Ectodermal cell (in vitro differentiated cells): ENCODE results near the gene BPHL.
"Not testable (repeated sequence)": the region's sequence is repeated elsewhere in the genome, so short reads cannot be mapped to it uniquely, and the experiment has no call there.

Experiments
- H3K27ac ChIP-seq: 2 replicates; pipeline ENCODE4 v1.7.0; 2013; ENCODE audit warnings: mild to moderate bottlenecking, low read depth, low read length; ENCODE audit not compliant: insufficient read depth, poor library complexity, severe bottlenecking
- H3K27me3 ChIP-seq: 2 replicates; pipeline ENCODE4 v1.7.0; 2013; ENCODE audit warnings: mild to moderate bottlenecking, low read length; ENCODE audit not compliant: insufficient read depth, control insufficient read depth, poor library complexity, severe bottlenecking
- H3K36me3 ChIP-seq: one replicate; pipeline ENCODE4 v1.7.0; 2013; ENCODE audit warnings: low read length; ENCODE audit not compliant: control insufficient read depth, insufficient read depth
- H3K4me1 ChIP-seq: one replicate; pipeline ENCODE4 v1.7.0; 2013; ENCODE audit warnings: low read length; ENCODE audit not compliant: control insufficient read depth, insufficient read depth
- H3K4me3 ChIP-seq: 2 replicates; pipeline ENCODE4 v1.7.0; 2013; ENCODE audit warnings: low read depth, low read length, control low read depth; ENCODE audit not compliant: insufficient read depth
- H3K9me3 ChIP-seq: 2 replicates; pipeline ENCODE4 v1.7.0; 2013; ENCODE audit warnings: mild to moderate bottlenecking, low read length, moderate library complexity; ENCODE audit not compliant: control insufficient read depth
- WGBS, 2 experiments: methylation state at CpG; one replicate each; pipeline ENCODE4 v1.1.7; 2013; ENCODE audit warnings: missing lambda C conversion rate in 2 of 2; 5-methylcytosine and 5-hydroxymethylcytosine counted together

The BPHL gene

GRCh38 chr6:3173636-3174089, 55.2 kb downstream of the BPHL start:
- 93 to 95% methylated on average over 11 of the region's 11 CpGs for whole genome bisulfite sequencing, 2 experiments

GRCh38 chr6:3175715-3176402, 57.3 kb downstream of the BPHL start:
- no peaks in the 10 kb centered on the region for H3K36me3 ChIP-seq
- H3K4me1 ChIP-seq: no peaks in the 10 kb centered on the region
- no peaks in the 10 kb centered on the region for H3K9me3 ChIP-seq
- no peaks in the 10 kb centered on the region for H3K27me3 ChIP-seq
- 84 to 85% methylated on average over 11 of the region's 11 CpGs for WGBS, 2 experiments
- no peak overlapping the region for H3K4me3 ChIP-seq
- no peak overlapping the region for H3K27ac ChIP-seq

More at GRCh38 chr6:3173636-3174089, 55.2 kb downstream of the BPHL start:
- H3K4me1 ChIP-seq, H3K4me3 ChIP-seq, H3K27me3 ChIP-seq, H3K27ac ChIP-seq, H3K9me3 ChIP-seq, H3K36me3 ChIP-seq: not testable (repeated sequence)

GRCh38 chr6:3176562-3177355, 58.2 kb downstream of the BPHL start:
- no peaks in the 10 kb centered on the region for H3K27me3 ChIP-seq
- WGBS, 2 experiments: 93 to 95% methylated on average over 21 to 22 of the region's 22 CpGs

GRCh38 chr6:3178666-3179065, 60.2 kb downstream of the BPHL start:
- H3K27ac ChIP-seq, H3K4me1 ChIP-seq, H3K36me3 ChIP-seq, H3K27me3 ChIP-seq, H3K4me3 ChIP-seq, H3K9me3 ChIP-seq: not testable (repeated sequence)
- WGBS, 2 experiments: 95 to 98% methylated on average over 8 of the region's 8 CpGs

More at GRCh38 chr6:3176562-3177355, 58.2 kb downstream of the BPHL start:
- Histone ChIP-seq H3K4me1 (no peaks in the 10 kb centered on the region), H3K27ac (no peak overlapping the region), H3K4me3 (no peak overlapping the region), H3K9me3 (no peaks in the 10 kb centered on the region), H3K36me3 (no peaks in the 10 kb centered on the region)

- H3K27ac ChIP-seq, H3K4me1 ChIP-seq, H3K9me3 ChIP-seq, H3K36me3 ChIP-seq, H3K27me3 ChIP-seq: not testable (repeated sequence)
- peak overlapping the region; percentile 11 for H3K4me3 ChIP-seq
- 74 to 83% methylated on average over 5 of the region's 8 CpGs for WGBS, 2 experiments
These were observed 61.4 kb downstream of the BPHL start for GRCh38 chr6:3179945-3180344.

- Histone ChIP-seq H3K27me3 (no peaks in the 10 kb centered on the region), H3K36me3 (no peaks in the 10 kb centered on the region), H3K4me1 (no peaks in the 10 kb centered on the region), H3K9me3 (no peaks in the 10 kb centered on the region), H3K27ac (no peak overlapping the region), H3K4me3 (no peak overlapping the region)
- 91 to 96% methylated on average over 2 of the region's 2 CpGs for WGBS, 2 experiments
These were observed 62.6 kb downstream of the BPHL start for GRCh38 chr6:3181105-3181504.

- Histone ChIP-seq H3K4me1 (no peaks in the 10 kb centered on the region), H3K4me3 (no peak overlapping the region), H3K9me3 (no peaks in the 10 kb centered on the region), H3K27me3 (no peaks in the 10 kb centered on the region), H3K27ac (no peak overlapping the region), H3K36me3 (no peaks in the 10 kb centered on the region)
- WGBS, 2 experiments: 88 to 89% methylated on average over 4 of the region's 4 CpGs
These were observed 64.6 kb downstream of the BPHL start for GRCh38 chr6:3183066-3183465.

- 96 to 98% methylated on average over 3 of the region's 3 CpGs for WGBS, 2 experiments
- H3K36me3 ChIP-seq: no peaks in the 10 kb centered on the region
- H3K4me1 ChIP-seq: no peaks in the 10 kb centered on the region
- no peaks in the 10 kb centered on the region for H3K27me3 ChIP-seq
- no peak overlapping the region for H3K4me3 ChIP-seq
- no peaks in the 10 kb centered on the region for H3K9me3 ChIP-seq
- H3K27ac ChIP-seq: no peak overlapping the region
These were observed 68.5 kb downstream of the BPHL start for GRCh38 chr6:3186974-3187382.

GRCh38 chr6:3188262-3188661, 69.8 kb downstream of the BPHL start:
- no peaks in the 10 kb centered on the region for H3K27me3 ChIP-seq

GRCh38 chr6:3189192-3189591, 70.7 kb downstream of the BPHL start:
- peaks cover 13% of the 10 kb centered on the region for H3K4me1 ChIP-seq
- WGBS, 2 experiments: 95 to 97% methylated on average over 10 of the region's 10 CpGs
- not testable (repeated sequence) for H3K4me3 ChIP-seq, H3K27me3 ChIP-seq, H3K27ac ChIP-seq, H3K36me3 ChIP-seq, H3K9me3 ChIP-seq

More at GRCh38 chr6:3188262-3188661, 69.8 kb downstream of the BPHL start:
- WGBS, 2 experiments: 95 to 99% methylated on average over 7 of the region's 7 CpGs
- no peaks in the 10 kb centered on the region for H3K36me3 ChIP-seq
- H3K27ac ChIP-seq: no peak overlapping the region
- peaks cover 5% of the 10 kb centered on the region for H3K4me1 ChIP-seq
- H3K9me3 ChIP-seq: no peaks in the 10 kb centered on the region
- H3K4me3 ChIP-seq: no peak overlapping the region
